ENCODE results near the gene ARFIP1.
"Not testable (repeated sequence)": the region's sequence is repeated elsewhere in the genome, so short reads cannot be mapped to it uniquely, and the experiment has no call there.

The ARFIP1 gene

DNA sequence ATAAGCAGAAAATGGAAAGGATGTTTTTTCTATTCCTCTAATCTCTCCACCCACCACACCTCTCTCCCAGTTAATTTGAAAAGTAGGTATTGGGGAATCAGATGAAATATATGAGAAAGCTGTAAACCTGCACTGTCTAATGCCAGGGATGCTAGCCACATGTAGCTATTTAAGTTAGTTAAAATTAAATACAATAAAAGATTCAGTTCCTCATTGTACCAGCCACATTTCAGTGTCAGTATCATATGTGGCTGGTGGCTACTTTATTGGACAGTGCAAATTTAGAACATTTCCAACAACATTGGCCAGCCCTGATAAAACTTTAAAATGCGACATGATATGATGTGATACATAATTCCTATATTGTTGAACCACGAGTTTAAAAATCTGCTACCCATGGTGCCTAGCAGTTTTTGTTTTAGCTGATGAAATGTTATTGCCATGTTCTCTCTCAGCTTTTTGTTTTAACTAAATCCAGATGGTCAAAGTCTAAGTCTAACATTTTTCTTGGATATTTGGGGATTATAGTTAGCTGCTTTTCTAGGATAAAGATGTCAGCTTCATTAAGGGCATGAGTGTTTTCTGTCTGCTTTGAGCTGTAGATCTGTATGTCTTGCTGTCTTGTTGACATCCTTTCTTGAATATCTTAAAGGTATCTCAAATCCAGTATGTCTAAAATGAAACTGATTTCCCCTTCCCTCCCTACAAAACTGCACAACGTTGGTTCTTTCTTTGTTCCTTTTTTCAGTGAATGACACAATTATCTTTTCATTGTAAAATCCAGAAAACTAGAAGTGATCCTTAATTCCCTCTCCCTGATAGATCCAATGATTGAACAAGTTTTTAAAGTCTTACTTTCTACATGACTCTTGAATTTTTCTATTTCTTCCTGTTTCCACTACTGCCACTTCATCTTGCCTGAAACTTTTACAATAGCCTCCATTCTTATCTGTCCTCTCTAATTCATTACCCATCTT, 6.2 kb downstream of the ARFIP1 start:
- DNase-seq: no peak

DNA sequence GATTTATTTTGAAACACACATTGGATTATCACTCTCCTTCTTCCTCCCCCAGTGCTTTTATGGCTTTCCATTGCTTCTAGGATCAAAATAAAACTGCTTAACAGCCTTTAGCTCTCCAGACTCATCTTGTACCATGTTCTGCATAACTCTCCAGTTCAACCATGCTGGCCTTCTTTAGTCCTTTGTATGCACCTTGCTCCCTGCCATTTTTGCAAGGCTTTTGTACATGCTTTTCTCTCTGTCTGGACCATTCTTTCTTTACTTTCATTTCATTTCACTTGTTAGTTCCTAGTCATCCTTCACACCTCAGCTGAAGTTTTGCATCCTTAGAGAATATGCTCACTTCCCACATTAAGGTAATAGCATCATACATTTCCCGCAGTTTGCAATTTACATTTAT, 6.9 kb downstream of the ARFIP1 start:
- no peak for DNase-seq

DNA sequence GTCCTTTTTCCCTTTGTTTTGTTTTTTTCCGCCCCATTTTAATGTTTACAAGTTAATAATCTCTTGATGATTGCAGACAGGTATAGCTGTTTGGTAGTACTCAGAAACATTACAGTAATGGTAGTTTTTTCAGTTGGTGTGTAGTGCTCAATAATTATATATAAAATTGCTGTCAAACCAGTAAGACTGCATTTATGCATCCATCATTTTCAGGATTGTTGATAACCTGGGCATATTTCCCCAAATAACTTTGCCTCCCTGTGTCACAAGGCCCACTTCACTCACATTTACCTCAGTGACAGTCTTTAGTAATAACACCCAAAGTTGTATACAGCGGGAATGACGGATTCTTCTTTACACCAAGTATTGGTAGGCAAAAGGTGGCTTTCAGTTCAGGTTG, 16.1 kb downstream of the ARFIP1 start:
- DNase-seq: no peak

DNA sequence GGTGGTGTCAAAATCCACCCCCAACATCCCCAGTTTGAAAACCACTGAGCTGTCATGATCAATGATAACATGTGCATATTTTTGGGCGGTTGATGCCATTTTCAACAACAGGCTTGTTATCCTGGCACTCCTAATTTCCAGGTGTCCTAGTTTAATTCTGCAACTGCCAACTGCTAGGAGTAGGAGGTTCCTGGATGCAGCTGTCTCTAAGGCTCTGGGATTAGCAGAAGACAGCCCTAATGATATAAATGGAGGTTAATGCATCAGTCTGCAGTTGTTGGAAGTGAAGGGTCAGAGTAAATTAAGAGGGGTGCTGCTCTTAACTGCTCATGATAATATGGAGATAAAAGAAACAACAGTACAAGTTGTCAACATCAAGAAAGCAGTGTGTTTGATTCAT, 23.8 kb downstream of the ARFIP1 start:
- DNase-seq: no peak

DNA sequence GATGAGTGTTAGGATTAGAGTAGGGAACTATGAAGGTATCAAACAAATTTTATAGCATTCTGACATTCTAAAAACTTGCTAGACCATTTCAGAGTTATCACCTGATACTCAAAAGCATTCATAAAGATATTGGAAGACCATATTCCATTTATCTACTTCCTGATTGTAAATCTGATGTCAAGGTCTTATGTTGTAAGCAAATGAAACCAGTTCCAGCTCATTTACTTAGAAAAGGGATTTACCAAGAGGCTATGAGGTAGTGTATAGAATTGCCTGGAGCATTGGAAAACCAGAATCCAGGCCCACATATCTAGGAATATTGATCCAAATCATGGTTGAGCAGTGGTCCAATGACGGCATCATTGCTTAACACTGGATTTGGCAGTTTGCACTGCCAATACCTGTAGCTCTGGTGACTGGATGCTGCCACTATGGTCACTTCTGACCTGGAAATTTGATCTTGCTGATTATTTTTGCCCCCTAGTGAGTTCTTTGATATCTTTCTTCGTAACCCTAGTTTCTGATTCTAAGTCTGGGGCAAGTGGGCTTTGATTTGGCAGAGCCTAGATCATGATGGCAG, 25.4 kb downstream of the ARFIP1 start:
- no peak for DNase-seq

DNA sequence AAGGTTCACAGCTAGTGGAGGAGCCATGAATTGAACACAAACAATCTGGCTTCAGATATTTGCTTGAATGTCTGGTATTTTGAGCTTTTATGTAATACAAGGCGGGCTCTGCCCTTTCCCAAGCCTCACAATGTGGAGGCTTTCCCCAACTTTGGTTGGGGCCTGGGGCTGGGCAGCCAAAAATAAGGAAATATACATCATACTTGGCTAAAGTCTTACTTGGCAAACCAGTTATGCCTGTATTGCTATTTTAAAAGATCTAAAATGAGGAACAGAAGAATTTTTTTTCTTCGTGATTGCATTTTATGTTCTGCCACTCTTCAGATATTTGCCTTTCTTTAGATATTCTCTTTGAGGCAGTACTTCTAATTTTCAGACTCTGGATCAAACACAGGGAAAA, 26.1 kb downstream of the ARFIP1 start:
- DNase-seq: no peak

DNA sequence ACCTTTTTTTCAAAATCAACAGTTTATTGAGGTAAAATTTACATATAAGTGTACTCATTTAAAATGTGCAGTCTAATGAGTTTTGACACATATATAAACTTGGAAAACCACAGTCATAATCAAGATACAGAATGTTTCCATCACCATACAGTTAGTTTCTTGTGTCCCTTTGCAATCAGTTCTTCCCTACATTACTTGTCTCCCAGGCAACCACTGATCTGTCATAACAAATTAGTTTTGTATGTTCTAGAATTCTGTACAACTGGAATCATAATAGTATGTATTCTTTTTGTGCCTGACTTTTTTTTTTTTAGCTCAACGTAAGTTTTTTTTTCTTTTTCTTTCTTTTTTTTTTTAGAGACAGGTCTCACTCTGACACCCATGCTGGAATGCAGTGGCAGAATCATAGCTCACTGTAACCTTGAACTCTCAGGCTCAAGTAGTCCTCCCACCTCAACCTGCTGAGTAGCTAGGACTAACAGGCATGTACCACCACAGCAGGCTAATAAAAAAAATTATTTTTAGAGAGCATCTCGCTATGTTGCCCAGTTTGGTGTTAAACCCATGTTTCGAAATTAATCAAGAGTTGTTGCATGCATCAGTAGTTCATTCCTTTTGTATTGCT, 26.9 kb downstream of the ARFIP1 start:
- no peak for DNase-seq

DNA sequence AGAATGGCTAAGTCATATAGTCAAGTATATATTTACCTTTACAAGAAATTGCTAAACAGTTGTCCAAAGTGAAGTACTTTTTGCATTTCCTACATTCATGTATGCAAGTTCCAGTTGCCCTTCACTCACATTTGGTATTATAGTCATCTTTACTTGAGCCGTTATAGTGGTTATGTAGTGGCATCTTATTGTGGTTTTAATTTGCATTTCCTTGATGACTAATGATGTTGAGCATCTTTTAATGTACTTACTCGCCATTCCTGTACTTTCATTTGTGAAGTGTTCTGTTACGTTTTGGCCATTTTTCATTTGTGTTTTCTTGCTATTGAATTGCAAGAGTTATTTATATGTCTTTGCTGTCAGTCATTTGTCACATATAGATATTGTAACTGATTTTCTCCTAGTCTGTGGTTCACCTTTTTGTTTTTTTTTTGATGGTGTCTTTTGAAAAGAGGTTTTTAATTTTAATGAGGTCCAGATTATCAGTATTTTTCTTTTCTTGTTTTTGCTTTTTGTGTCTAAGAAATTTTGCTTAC, 27.6 kb downstream of the ARFIP1 start:
- DNase-seq: no peak

DNA sequence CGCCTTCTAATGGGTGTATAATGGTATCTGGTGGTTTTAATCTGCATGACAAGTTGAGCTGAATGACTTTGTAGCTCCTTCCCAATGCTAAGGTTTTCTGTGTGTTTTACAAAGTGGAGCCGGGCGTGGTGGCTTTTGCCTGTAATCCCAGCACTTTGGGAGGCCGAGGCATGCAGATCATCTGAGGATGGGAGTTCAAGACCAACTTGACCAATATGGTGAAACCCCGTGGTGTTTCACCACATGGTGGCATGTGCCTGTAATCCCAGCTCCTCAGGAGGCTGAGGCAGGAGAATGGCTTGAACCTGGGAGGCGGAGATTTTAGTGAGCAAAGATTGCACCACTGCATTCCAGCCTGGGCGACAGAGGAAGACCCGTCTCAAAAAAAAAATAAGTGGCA, 28.9 kb downstream of the ARFIP1 start:
- DNase-seq: no peak

DNA sequence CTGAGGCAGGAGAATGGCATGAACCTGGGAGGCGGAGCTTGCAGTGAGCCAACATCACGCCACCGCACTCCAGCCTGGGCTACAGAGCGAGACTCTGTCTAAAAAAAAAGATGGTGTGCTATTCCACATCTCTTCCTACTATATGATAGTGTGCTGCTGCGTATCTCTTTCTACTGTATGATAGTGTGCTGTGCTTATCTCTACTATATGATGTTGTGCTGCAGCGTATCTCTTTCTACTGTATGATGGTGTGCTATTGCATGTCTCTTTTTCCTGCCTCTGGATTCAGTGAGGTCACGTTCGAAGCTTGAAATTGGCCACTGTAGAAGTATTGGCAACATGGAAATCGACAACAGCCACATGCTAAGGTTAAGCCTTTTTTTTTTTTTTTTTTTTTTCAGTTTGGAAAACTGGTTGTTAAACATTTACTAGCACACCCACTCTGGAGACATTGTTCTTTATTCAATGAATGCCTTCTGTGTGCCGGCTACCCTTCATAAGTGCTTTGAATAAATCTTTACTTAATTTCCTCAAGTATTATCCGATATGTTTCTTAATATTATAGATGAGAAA, 31.0 kb downstream of the ARFIP1 start:
- no peak for DNase-seq

DNA sequence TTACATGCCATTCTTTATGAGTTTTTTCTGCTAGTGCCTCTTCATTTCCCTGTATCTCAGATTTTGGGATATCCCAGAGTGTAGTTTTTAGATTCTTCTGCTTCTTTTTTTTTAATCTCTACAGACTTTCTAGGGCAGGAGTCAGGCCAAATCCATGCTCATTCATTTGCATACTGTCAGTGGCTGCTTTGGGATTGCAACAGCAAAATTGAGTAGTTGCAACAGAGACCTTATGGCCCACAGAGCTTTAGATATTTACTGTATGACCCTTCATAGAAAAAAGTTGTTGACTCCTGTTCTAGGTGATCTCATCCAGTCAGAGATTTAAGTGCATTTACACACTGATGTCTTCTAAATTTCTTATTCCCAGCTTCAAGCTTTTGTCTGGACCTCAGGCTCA, 35.3 kb downstream of the ARFIP1 start:
- DNase-seq: no peak

DNA sequence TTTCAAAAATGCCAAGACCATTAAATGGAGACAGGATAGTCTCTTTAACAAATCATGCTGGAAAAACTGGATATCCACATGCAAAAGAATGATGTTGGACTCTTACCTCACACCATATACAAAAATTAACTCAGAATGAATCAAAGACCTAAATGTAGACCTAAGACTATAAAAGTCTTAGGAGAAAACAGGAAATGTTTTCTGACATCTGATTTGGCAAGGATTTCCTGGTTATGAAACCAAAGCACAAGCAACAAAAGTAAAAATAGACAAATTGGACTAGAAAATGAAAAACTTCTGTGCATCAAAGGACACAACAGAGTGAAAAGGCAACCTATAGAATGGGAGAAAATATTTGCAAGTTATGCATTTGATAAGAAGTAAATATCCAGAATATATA, 37.6 kb downstream of the ARFIP1 start:
- DNase-seq: no peak

DNA sequence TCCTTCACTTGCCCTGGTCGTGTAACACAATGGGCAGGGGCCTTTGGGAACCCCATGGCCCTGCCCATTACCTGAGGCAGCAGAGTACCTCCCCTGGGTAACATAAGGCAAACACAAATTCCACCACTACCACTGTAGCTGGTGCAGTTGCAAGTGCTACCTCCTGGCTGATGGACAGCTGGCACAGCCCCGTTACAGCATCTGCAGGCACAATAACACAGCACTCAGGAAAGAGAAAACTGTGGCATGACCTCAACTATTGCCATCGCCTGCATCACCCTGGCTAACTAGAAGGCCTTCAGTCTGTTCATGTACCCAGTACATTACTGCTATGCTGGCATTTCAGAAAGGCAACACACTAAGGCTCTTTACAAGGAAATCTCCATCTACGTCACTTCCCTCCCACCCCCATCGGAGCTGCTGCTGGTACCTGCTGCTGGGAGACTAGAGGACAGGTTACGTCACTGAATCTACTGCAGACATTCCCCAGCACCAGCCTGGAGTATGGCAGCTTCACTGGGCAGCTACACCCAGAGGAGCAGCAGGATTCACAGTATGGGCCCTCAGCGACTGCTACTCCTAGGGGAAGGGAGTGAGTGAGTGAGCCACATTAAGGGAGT, 39.4 kb downstream of the ARFIP1 start:
- DNase-seq: no peak

DNA sequence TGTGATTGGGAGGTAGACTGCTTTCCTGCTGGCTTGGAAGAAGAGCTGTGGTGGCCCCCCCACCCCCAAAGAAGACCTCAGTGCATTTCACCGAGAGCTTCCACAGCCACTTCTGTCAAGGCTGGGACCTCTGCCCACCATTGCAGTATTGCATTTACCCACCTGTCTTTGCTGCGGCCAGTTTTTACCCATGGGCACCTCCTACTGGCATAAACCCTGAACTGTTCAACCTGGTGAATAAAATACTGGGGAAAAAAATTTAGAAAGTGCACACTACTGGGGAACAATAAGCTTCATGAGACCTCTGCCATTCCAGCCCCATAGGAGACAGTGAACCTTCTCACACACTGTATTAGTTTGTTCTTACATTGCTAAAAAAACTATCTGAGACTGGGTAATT, 40.3 kb downstream of the ARFIP1 start:
- DNase-seq: no peak

DNA sequence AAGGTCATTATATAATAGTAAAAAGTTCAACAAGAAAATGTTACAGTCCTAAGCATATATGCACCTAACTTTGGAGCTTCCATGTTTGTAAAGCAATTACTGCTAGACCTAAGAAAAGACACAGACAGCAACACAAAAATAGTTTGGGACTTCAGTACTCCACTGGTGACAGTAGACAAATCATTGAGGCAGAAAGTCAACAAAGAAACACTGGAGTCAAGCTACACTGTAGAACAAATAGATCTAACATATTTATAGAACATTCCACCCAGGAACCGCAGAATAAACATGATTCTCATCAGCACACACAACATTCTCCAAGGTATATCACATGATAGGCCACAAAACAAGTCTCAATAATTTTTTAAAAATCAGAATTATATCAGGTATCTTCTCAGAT, 42.6 kb downstream of the ARFIP1 start:
- no peak for DNase-seq

DNA sequence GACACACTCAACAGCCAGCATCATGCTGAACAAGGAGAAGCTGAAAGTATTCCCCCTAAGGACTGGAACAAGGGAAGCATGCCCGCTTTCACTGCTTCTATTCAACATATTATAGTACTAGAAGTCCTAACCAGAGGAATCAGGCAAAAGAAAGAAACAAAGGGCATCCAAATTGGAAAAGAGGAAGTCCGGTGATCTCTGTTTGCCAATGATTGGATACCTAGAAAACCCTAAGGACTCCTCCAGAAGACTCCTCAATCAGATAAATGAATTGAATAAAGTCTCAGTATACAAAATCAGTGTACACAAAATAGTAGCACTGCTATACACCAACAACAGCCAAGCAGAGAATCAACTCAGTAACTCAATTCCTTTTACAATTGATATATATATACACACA, 44.8 kb downstream of the ARFIP1 start:
- DNase-seq: no peak

DNA sequence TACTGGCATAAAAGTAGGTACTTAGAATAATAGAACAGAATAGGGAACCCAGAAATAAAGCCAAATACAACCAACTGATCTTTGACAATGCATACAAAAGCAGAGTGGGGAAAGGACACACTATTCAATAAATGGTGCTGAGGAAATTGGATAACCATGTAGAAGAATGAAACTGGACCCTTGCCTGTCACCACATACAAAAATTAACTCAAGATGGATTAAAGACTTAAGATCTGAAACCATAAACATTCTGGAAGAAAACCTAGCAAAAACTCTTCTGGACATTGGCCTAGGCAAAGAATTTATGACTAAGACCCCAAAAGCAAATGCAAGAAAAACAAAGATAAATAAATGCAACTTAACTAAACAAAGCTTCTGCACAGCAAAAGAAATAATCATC, 45.6 kb downstream of the ARFIP1 start:
- no peak for DNase-seq

DNA sequence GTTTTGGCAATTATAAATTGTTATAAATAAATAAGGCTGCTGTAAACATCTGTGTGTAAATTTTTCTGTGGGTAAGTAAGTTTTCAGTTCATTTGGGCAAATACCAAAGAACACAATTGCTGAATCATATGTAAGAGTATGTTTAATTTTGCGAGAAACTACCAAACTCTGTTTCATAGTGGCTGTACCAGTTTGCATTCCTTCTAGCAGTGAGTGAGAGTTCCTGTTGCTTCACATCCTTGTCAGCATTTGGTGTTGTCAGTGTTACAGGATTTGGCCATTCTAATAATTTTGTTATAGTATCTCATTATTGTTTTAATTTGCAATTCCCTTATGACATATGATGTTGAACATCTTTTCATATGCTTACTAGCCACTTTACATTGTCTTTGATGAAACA, 48.4 kb downstream of the ARFIP1 start:
- DNase-seq: no peak

DNA sequence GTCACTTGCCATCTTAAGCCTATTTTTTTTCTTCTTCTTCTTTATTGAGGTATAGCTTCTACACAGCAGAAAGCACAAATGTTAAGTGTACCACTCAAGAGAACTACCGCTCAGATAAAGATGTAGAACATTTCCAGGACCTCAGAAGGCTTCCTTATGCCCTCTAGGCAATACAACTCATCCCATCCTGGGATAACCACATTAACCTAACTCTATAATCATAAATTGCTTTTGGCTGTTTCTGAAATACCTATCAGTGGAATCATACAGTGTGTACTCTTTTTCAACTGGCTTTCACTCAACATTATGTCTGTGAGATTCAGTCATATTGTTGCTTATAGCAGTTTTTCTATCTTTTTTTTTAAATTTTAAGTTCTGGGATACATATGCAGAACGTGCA, 51.7 kb downstream of the ARFIP1 start:
- DNase-seq: no peak

DNA sequence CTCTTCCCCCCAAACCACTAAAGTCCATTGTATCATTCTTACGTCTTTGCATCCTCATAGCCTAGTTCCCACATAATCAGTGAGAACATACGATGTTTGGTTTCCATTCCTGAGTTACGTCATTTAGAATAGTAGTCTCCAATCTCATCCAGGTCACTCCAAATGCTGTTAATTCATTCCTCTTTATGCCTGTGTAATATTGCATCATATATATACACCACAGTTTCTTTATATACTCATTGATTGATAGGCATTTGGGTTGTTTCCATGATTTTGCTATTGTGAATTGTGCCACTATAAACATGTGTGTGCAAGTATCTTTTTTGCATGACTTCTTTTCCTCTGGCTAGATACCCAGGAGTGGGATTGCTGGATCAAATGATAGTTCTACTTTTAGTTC, 57.2 kb downstream of the ARFIP1 start:
- no peak for DNase-seq

DNA sequence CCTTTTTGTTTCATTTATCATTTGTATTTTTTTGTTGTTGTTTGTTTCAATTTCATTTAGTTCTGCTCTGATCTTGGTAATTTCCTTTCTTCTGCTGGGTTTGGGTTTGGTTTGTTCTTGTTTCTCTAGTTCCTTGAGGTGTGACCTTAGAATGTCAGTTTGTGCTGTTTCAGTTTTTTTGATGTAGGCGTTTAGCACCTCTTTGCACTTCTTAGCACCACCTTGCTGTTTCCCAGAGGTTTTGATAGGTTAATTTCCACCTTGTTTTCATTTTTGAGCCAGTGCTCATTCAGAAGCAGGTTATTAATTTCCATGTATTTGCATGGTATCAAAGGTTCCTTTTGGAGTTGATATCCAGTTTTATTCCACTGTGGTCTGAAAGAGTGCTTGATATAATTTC, 60.0 kb downstream of the ARFIP1 start:
- DNase-seq: not testable (repeated sequence)

DNA sequence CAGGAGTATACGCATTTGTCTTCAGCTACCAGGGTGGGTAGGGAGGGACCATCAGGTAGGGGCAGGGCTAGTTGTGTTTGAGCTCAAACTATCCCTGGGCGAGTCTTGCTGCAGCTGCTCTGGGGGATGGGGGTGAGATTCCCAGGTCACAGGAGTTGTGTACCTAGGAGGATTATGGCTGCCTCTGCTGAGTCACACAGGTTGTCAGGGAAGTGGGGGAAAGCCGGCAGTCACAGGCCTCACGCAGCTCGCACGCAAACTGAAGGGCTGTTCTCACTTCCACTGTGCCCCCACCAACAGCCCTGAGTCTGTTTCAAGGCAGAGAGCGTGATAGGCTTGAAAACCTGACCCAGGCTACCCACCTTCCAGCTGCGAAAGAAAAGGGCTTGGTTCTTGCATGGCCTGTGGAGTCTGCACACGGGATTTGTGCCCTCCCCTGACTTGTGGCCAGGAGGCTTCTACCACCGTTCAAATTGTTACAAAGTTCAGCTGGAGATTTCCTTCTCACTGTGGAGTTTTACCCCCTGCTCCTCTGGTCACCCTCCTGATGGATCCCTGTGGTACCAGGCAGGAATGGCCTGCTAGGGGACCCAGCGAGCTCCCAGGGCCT, 63.8 kb downstream of the ARFIP1 start:
- DNase-seq: no peak

DNA sequence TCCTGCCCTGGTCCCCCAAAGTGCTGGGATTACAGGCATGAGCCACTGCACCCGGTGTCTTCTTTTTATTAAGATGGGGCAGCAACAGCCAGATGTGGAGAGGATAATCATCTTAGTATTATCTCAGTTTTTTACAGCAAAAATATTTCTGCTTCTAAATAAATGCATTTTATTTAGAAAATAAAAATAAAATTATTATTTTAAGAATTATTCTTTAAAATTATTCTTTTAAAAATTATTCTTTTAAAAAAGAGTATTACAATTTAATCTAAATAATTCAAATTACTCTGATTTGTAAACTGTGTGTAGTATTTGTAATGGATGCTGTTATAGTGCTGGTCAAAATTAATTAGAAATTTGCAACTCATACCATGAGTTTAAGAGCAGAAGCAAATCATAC, 67.6 kb downstream of the ARFIP1 start:
- DNase-seq: no peak

Measured in NCI-H345 (cell line).